Measurements from ENCODE around the gene SEL1L2.

- TF ChIP-seq ZBTB2 (IDR thresholded peaks at IDR 0.05): no peak
- TF ChIP-seq EP300 (IDR thresholded peaks at IDR 0.05; ENCODE audit: low read length): no peak
- TF ChIP-seq POLR2AphosphoS5 (IDR thresholded peaks at IDR 0.05; ENCODE audit: control insufficient read depth, insufficient read depth, low read depth, low read length): no peak
- no peak for TF ChIP-seq GTF2A2 (tag; IDR thresholded peaks at IDR 0.05)
- no peak for TF ChIP-seq EZH2 (IDR thresholded peaks at IDR 0.05; ENCODE audit: borderline replicate concordance, low read depth, low read length)
- TF ChIP-seq, protein P1, sequence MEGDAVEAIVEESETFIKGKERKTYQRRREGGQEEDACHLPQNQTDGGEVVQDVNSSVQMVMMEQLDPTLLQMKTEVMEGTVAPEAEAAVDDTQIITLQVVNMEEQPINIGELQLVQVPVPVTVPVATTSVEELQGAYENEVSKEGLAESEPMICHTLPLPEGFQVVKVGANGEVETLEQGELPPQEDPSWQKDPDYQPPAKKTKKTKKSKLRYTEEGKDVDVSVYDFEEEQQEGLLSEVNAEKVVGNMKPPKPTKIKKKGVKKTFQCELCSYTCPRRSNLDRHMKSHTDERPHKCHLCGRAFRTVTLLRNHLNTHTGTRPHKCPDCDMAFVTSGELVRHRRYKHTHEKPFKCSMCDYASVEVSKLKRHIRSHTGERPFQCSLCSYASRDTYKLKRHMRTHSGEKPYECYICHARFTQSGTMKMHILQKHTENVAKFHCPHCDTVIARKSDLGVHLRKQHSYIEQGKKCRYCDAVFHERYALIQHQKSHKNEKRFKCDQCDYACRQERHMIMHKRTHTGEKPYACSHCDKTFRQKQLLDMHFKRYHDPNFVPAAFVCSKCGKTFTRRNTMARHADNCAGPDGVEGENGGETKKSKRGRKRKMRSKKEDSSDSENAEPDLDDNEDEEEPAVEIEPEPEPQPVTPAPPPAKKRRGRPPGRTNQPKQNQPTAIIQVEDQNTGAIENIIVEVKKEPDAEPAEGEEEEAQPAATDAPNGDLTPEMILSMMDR (IDR thresholded peaks at IDR 0.05 in 2 of 3, conservative IDR thresholded peaks at IDR 0.05 in 1 of 3; ENCODE audit: insufficient read depth in 2 of 3, low read depth in 1 of 3, low read length in 3 of 3): no peak
- TF ChIP-seq MLX (CRISPR knock-in tag; conservative IDR thresholded peaks at IDR 0.05): no peak
- TF ChIP-seq KLF13 (tag; IDR thresholded peaks at IDR 0.05; ENCODE audit: borderline replicate concordance, low read depth): no peak
- TF ChIP-seq ESRRA (IDR thresholded peaks at IDR 0.05; ENCODE audit: borderline replicate concordance, low read depth): no peak
- no peak for TF ChIP-seq FOXP1 (CRISPR knock-in tag; IDR thresholded peaks at IDR 0.05)
Observed at GRCh38 chr20:13995841-13996240, 5.4 kb upstream of the SEL1L2 start.

Measured in K562 (cell line).